SK-N-SH treated with all-trans-retinoic acid at 6 μM for 48 hours (cell line): ENCODE measurements around the gene PLA2G4B.

Experiments used
- ATAC-seq: fragments of 200-7000 bp; cut with Tn5 transposase; 3 replicates; pipeline ENCODE4 v1.9.1; 2020; ENCODE audit warnings: mild to moderate bottlenecking, moderate library complexity
- ARNTL ChIP-seq: fragments of 450-650 bp; formaldehyde crosslinking; IDR thresholded peaks from 2 replicates; pipeline ENCODE4 v1.5.0; 2020; ENCODE audit warnings: low read depth, mild to moderate bottlenecking, moderate library complexity, borderline replicate concordance
- BACH2 ChIP-seq: fragments of 250-450 bp; sonication (Bioruptor Pico); IDR thresholded peaks from 2 replicates; pipeline ENCODE4 v1.9.0; 2021; ENCODE audit warnings: mild to moderate bottlenecking, borderline replicate concordance
- CREB5 ChIP-seq: fragments of 250-450 bp; sonication (Bioruptor Pico); IDR thresholded peaks from 2 replicates; pipeline ENCODE4 v1.5.1; 2020; ENCODE audit warnings: low read depth, mild to moderate bottlenecking, moderate library complexity
- CSRNP3 ChIP-seq: fragments of 250-450 bp; sonication (Bioruptor Pico); IDR thresholded peaks from 2 replicates; pipeline ENCODE4 v1.5.1; 2021; ENCODE audit warnings: mild to moderate bottlenecking, moderate library complexity
- ESRRG ChIP-seq: fragments of 250-450 bp; sonication (Bioruptor Pico); IDR thresholded peaks from 2 replicates; pipeline ENCODE4 v1.6.1; 2021; ENCODE audit warnings: mild to moderate bottlenecking
- GLIS3 ChIP-seq: fragments of 250-450 bp; sonication (Bioruptor Pico); IDR thresholded peaks from 2 replicates; pipeline ENCODE4 v1.5.0; 2020; ENCODE audit warnings: mild to moderate bottlenecking, moderate library complexity
- ISL1 ChIP-seq: fragments of 250-450 bp; sonication (Bioruptor Pico); IDR thresholded peaks from 2 replicates; pipeline ENCODE4 v2.1.2; 2022; ENCODE audit warnings: mild to moderate bottlenecking, moderate library complexity
- OSR1 ChIP-seq: fragments of 250-450 bp; sonication (Bioruptor Pico); IDR thresholded peaks from 2 replicates; pipeline ENCODE4 v1.8.0; 2022; ENCODE audit warnings: moderate library complexity, mild to moderate bottlenecking, inconsistent platforms
- PATZ1 ChIP-seq: fragments of 250-450 bp; sonication (Bioruptor Pico); IDR thresholded peaks from 2 replicates; pipeline ENCODE4 v1.8.0; 2020; ENCODE audit warnings: mild to moderate bottlenecking, moderate library complexity, borderline replicate concordance
- PPARA ChIP-seq: fragments of 250-450 bp; sonication (Bioruptor Pico); IDR thresholded peaks from 2 replicates; pipeline ENCODE4 v1.5.0; 2020; ENCODE audit warnings: mild to moderate bottlenecking, borderline replicate concordance
- RARB ChIP-seq: fragments of 250-450 bp; sonication (Bioruptor Pico); IDR thresholded peaks from 2 replicates; pipeline ENCODE4 v1.8.0; 2021; ENCODE audit warnings: mild to moderate bottlenecking, moderate library complexity
- SNAI2 ChIP-seq: fragments of 250-450 bp; sonication (Bioruptor Pico); IDR thresholded peaks from 2 replicates; pipeline ENCODE4 v1.5.0; 2020; ENCODE audit warnings: mild to moderate bottlenecking, moderate library complexity
- TCF4 ChIP-seq: fragments of 250-450 bp; sonication (Bioruptor Pico); IDR thresholded peaks from 2 replicates; pipeline ENCODE4 v1.8.0; 2021; ENCODE audit warnings: mild to moderate bottlenecking, moderate library complexity, borderline replicate concordance
- TOX ChIP-seq: fragments of 250-450 bp; sonication (Bioruptor Pico); IDR thresholded peaks from 2 replicates; pipeline ENCODE4 v1.8.0; 2021; ENCODE audit warnings: mild to moderate bottlenecking, moderate library complexity, borderline replicate concordance
- TSHZ2 ChIP-seq: fragments of 250-450 bp; sonication (Bioruptor Pico); IDR thresholded peaks from 2 replicates; pipeline ENCODE4 v1.5.0; 2020; ENCODE audit warnings: mild to moderate bottlenecking, moderate library complexity
- ZC3H10 ChIP-seq: fragments of 250-450 bp; sonication (Bioruptor Pico); IDR thresholded peaks from 2 replicates; pipeline ENCODE4 v1.5.1; 2021; ENCODE audit warnings: mild to moderate bottlenecking, moderate library complexity
- ZFP3 ChIP-seq: fragments of 250-450 bp; sonication (Bioruptor Pico); IDR thresholded peaks from 2 replicates; pipeline ENCODE4 v1.5.0; 2020; ENCODE audit warnings: mild to moderate bottlenecking, moderate library complexity
- ZFP30 ChIP-seq: fragments of 450-650 bp; formaldehyde crosslinking; IDR thresholded peaks from 2 replicates; pipeline ENCODE4 v1.5.0; 2022; ENCODE audit warnings: mild to moderate bottlenecking, moderate library complexity
- ZNF565 ChIP-seq: fragments of 450-650 bp; formaldehyde crosslinking; conservative IDR thresholded peaks from 2 replicates; pipeline ENCODE4 v1.5.0; 2020; ENCODE audit warnings: low read depth, mild to moderate bottlenecking, moderate library complexity
- ZNF70 ChIP-seq: fragments of 450-650 bp; formaldehyde crosslinking; IDR thresholded peaks from 2 replicates; pipeline ENCODE4 v1.5.0; 2020; ENCODE audit warnings: mild to moderate bottlenecking, moderate library complexity
- ZNF8 ChIP-seq: fragments of 450-650 bp; formaldehyde crosslinking; IDR thresholded peaks from 2 replicates; pipeline ENCODE4 v1.5.0; 2020; ENCODE audit warnings: mild to moderate bottlenecking, moderate library complexity

Gene PLA2G4B

GRCh38 chr15:41794081-41794480, 44.6 kb upstream of the PLA2G4B start:
- TF ChIP-seq ZFP3 (CRISPR knock-in tag) (no peak), ZNF70 (CRISPR knock-in tag) (no peak), ISL1 (no peak), CREB5 (CRISPR knock-in tag) (no peak), SNAI2 (no peak), ESRRG (no peak), ZNF8 (CRISPR knock-in tag) (no peak), ZFP30 (CRISPR knock-in tag) (no peak), GLIS3 (CRISPR knock-in tag) (no peak), TCF4 (no peak), BACH2 (no peak), OSR1 (CRISPR knock-in tag) (no peak), CSRNP3 (CRISPR knock-in tag) (no peak), ZC3H10 (no peak)
- TF ChIP-seq, all 23 proteins: peak for 0
- no peak for ATAC-seq

GRCh38 chr15:41795996-41796856, 42.4 kb upstream of the PLA2G4B start:
- ATAC-seq: peak; percentile 85
- TF ChIP-seq RARB (CRISPR knock-in tag) (no peak), ZNF8 (CRISPR knock-in tag) (no peak), CREB5 (CRISPR knock-in tag) (no peak), GLIS3 (CRISPR knock-in tag) (no peak), TCF4 (peak; percentile 17; the same call in 1 of the 2 replicates), PPARA (CRISPR knock-in tag) (no peak), ISL1 (no peak), TSHZ2 (no peak), PATZ1 (CRISPR knock-in tag) (no peak)

- ATAC-seq: no peak
- no peak for TF ChIP-seq ZFP30 (CRISPR knock-in tag)
- no peak for TF ChIP-seq RARB (CRISPR knock-in tag)
- TF ChIP-seq TSHZ2: no peak
- no peak for TF ChIP-seq TCF4
- TF ChIP-seq SNAI2: no peak
- TF ChIP-seq BACH2: no peak
- no peak for TF ChIP-seq CREB5 (CRISPR knock-in tag)
- no peak for TF ChIP-seq OSR1 (CRISPR knock-in tag)
- TF ChIP-seq ZNF565 (CRISPR knock-in tag): no peak
- TF ChIP-seq GLIS3 (CRISPR knock-in tag): no peak
- no peak for TF ChIP-seq PPARA (CRISPR knock-in tag)
- no peak for TF ChIP-seq TOX
- TF ChIP-seq ARNTL: no peak
- no peak for TF ChIP-seq ESRRG
- no peak for TF ChIP-seq ZNF70 (CRISPR knock-in tag)
Measured at GRCh38 chr15:41797201-41797944, 41.3 kb upstream of the PLA2G4B start.
